Erythroblast (primary cell): ENCODE results near the gene NXN.

ENCODE experiments used
- GATA1 ChIP-seq: IDR thresholded peaks from 2 replicates; pipeline ENCODE4 v1.6.1; 2011; ENCODE audit warnings: low read depth, mild to moderate bottlenecking, control low read depth, low read length, moderate library complexity
- POLR2A ChIP-seq: IDR thresholded peaks from 2 replicates; pipeline ENCODE4 v1.6.1; 2011; ENCODE audit warnings: mild to moderate bottlenecking, low read length

GRCh38 chr17:980406-981291 lies 1.1 kb upstream of the NXN start:
- TF ChIP-seq POLR2A = no peak
- no peak for TF ChIP-seq GATA1
